Tongue (tissue), 2 donors: Measurements from ENCODE around the gene IL4I1. TPM values are rescaled to one million over a fixed set of nuclear protein-coding genes. Genes with fewer than 3 reads are reported as not detected.
"Not testable (repeated sequence)": the region's sequence is repeated elsewhere in the genome, so short reads cannot be mapped to it uniquely, and the experiment has no call there.

Source experiments
- DNase-seq: peaks from one replicate; pipeline ENCODE4 v3.0.0-alpha.2; 2015
- total RNA-seq: library from RNA; depleted of rRNA; stranded (reverse); fragments of >200 nt; gene quantifications from one replicate; pipeline ENCODE4 v1.2.3, GENCODE V29; 2014

The IL4I1 gene, protein sequence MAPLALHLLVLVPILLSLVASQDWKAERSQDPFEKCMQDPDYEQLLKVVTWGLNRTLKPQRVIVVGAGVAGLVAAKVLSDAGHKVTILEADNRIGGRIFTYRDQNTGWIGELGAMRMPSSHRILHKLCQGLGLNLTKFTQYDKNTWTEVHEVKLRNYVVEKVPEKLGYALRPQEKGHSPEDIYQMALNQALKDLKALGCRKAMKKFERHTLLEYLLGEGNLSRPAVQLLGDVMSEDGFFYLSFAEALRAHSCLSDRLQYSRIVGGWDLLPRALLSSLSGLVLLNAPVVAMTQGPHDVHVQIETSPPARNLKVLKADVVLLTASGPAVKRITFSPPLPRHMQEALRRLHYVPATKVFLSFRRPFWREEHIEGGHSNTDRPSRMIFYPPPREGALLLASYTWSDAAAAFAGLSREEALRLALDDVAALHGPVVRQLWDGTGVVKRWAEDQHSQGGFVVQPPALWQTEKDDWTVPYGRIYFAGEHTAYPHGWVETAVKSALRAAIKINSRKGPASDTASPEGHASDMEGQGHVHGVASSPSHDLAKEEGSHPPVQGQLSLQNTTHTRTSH
- not detected for total RNA-seq

GRCh38 chr19:49896863-49897621, at the start of gene IL4I1:
Gene IL4I1 (minus strand): TSS chr19:49896887. CDS start chr19:49896160, 727 bp downstream.
- DNase-seq, result no peak

DNA sequence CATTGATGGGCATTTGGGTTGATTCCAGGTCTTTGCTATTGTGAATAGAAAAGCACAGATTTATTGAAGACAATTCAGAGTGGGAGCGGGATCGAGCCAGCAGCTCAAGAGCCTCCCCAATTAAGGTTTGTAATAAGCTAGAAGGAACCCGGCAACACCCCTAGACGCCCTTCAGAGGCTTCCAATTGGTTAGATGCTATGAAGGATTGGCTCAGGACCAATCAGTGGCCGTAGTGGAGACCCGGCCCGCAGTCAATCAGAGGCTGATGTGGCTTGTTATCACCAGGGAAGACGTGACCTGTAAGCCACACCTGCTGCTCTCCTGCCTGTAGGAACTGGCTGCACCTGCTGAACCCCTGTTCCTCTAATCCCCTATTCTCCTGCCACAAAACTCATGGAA, 49.7 kb upstream of the IL4I1 start:
- DNase-seq, result no peak

DNA sequence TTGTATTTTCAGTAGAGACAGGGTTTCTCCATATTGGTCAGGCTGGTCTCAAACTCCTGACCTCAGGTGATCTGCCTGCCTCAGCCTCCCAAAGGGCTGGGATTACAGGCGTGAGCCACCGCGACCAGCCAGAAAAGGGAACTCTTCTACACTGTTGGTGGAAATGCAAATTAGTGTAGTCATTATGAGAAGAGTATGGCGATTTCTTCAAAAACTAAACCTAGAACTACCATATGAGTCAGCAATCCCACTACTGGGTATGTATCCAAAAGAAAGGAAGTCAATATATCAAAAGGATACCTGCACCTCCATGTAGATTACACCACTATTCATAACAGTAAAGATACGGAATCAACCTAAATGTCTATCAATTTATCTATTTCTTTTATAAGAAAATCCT, 47.9 kb upstream of the IL4I1 start:
- not testable (repeated sequence) for DNase-seq

DNA sequence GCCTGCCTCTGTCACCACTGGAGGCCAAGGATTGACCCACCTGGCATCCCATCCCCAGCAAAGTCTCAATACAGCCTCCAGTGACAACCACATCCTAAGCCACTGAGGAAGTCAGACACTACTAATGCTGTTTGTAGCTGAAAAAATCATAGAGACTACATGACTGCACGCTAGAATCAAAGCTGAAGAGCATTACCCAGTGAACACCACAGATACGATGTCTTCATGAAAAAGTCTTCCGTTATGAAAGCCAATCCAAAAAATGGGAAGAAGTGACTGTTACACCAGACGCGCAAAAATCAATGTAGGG, 43.8 kb upstream of the IL4I1 start:
- no peak for DNase-seq

DNA sequence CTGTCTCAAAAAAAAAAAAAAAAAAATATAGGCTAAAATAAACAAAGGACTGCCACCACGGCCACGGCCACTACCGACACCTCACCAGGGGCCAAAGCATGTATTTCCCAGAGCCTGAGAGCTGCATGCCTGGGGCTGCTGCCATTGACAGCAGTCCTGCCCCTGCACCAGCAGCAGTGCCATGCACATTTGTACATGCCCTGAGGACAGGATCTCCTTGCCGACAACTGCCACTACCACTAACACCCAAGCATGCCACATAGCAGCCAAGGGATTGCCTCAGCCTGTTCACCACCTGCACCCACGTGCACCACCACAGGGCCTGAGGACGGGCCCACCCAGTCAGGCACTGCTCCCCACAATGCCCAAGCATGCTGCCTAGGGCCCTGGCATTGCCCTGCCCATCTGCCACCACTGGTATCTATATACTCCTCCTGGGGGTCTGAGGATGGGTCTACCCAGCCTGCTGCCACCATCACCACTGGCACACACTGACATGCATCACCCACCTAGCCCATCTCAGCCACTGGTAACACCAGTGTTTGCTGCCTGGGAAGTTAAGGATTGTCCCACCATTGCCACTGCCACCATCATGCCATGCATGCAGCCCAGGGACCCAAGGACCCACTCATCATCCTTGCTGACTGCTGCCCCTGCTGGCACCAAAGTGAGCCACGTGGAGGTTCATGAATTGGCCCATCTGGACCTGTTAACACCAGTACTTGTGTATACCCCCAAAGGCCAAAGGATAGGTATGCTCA, 43.2 kb upstream of the IL4I1 start:
- DNase-seq, result no peak

DNA sequence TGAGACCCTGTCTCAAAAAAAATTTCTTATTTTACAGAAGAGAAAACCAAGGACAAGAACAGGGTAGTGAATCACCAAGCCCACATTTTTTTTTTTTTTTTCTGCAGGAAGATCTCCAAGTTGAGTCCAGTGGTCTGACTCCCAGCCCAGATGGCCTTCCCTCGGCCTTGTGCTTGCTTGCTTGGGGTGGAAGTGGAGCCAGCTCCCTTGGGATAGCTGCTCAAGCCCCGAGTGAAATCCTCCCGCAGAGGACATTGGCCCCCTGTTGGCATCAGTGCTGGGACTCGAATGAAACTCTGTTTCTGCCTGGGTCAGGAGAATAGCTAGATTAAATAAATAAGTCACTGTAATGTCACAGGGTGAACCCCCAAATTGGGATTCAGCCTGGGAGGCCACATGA, 42.0 kb upstream of the IL4I1 start:
- no peak for DNase-seq

GRCh38 chr19:49937750-49938381, 41.2 kb upstream of the IL4I1 start:
- peak; percentile 90 for DNase-seq

DNA sequence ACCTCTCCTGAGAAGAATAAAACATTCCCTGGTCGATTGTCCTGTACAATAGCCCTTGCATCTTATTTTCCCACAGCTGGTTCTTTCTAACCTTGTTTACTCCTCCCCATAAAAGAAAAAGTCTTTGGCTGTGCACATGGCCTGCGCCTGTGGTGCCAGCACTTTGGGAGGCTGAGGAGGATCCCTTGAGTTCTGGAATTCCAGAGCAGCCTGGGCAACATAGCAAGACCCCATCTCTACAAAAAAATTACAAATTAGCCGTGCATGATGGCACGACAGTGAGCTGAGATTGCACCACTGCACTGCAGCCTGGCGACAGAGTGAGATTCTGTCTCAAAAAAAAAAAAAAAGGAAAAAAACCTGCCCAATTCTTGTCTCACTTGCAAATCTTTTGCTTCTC, 39.9 kb upstream of the IL4I1 start:
- no peak for DNase-seq

- no peak for DNase-seq
Measured at GRCh38 chr19:49933643-49934042, 37.0 kb upstream of the IL4I1 start.

DNA sequence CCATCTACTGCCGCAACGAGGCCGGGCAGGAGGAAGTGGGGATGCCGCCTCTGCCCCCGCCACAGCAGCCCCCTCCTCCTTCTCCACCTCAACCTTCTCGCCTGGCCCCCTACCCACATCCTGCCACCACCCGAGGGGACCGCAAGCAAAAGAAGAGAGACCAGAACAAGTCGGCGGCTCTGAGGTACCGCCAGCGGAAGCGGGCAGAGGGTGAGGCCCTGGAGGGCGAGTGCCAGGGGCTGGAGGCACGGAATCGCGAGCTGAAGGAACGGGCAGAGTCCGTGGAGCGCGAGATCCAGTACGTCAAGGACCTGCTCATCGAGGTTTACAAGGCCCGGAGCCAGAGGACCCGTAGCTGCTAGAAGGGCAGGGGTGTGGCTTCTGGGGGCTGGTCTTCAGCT, 36.0 kb upstream of the IL4I1 start:
- DNase-seq, result no peak

- no peak for DNase-seq
Measured at GRCh38 chr19:49932041-49932451, 35.4 kb upstream of the IL4I1 start.

GRCh38 chr19:49931293-49932040, 34.8 kb upstream of the IL4I1 start:
- DNase-seq, result no peak

DNA sequence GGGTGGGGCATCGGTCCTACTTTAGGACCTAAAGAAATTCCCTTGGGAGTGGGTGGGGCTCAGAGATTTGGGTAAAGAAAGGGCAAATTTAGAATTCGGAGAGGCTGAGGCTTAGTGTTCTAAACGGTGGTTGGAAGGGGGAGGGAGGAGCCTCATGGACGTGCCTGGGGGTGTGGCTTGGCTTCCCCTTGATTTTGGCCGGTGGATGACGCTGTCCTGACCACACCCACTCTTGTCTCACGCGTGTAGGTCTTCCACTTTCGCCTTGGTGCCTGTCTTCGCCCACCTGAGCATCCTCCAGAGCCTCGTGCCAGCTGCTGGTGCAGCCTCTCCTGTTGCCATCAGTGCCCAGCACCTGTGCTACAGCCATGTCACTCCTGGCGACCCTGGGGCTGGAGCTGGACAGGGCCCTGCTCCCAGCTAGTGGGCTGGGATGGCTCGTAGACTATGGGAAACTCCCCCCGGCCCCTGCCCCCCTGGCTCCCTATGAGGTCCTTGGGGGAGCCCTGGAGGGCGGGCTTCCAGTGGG, 33.9 kb upstream of the IL4I1 start:
- no peak for DNase-seq

DNA sequence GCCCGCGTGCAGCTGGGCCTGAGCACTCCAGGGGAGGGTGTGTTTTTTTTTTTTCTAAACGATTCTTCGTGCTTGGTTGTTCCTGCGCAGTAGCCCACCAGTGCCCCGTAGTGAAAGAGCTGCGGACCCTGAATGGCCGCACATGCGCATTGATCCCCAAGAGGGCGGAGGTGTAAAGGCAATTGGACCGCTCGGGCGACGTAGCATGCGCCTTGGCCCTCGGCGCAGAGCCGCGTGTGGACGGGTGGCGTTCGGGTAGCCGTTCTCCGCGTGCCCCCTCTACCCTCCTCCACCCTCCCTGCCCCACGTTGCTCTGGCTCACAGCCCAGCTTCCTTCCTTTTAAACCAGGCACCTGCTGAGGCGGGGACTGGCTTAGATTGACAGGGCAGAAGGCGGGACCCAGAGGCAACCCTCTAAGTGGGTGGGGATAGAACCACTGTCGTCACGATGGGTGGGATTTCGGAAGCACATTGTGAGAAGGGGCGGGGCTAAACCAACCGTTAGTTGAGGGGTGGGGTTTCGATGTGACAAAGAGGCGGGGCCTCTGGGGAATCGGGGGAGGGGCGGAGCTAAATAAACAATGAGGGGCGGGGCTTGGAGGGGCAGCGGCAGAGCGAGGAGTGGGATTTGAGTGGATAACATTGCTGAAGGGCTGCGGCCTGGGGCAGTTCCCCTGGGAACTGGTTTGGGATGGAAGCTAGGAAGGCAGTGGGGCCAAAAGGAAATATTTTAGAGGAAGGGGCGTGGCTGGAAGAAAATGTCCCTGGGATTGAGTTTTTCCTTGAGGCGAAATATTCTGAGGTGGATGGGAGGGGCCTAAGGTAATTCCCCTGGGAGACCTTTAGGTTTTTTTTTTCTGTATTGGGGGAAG, 33.2 kb upstream of the IL4I1 start:
- peak; percentile 97 for DNase-seq

DNA sequence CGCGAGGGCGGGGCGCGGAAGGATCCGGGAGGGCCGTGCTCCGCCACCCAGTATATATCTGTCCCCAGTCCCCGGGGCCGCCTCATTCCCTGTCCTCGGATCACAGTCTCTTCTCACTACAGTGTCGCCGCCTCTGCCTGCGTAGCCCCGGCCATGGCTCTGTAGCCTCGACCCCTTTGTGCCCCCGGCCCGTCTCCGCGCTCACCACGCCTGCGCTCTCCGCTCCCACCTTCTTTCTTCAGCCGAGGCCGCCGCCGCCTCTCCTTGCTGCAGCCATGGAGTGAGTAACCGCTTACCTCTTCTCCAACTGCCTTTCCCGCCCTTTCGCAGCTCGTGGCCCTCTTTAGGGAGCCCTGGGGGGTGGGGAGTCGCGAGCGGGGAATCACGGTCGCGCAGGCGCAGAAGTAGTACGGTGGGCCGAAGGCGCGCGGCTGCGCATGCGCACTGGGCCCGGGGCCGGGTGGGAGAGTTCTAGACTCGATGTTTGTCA, 32.5 kb upstream of the IL4I1 start, which contains the start of the genes ATF5 and NUP62:
ATF5 (plus strand) TSS at position 85 of the 490 bp plus-strand sequence. CDS start 1,646 bp downstream, outside the sequence.
NUP62 (minus strand) TSS at position 384 of the 490 bp plus-strand sequence. CDS start 19,697 bp downstream, outside the sequence.
- DNase-seq, result peak; percentile 98

DNA sequence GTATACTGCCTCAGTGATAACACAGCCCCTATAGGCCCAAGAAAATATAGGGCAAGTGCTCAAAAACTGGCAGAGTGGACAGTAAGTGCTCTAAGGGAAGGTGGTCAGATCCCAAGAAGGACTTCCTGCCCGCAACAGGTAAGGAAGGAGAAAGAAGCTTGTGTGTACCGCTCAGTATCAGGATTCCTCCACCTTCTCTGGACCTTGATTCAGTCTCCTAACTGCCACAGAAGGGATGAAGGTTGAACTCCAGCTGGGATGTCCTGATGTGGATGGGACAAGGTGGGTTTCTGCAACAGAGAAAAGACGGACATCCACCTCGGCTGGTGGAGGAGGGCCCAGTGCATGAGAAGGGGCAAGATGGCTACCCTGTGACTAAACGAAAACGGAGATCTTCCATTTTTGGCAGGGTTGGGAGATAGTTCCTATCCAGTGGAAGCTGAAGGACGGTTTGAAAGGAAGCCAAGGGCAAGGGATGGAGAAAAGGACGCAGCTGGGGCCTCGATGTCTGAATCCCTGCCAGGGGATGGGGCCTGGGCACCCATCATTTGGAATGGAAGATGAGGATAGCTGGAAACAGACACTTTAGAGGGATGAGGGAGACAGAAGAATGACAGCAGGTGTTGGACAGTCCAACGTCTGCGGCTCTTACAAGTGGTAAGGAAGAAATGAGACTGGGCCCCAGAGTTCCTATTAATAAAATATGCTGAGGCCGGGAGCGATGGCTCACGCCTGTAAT, 31.0 kb upstream of the IL4I1 start:
- DNase-seq, result peak; percentile 52

- DNase-seq, result no peak
Measured at GRCh38 chr19:49926515-49926914, 29.8 kb upstream of the IL4I1 start.

- no peak for DNase-seq
Measured at GRCh38 chr19:49925486-49925885, 28.8 kb upstream of the IL4I1 start.

DNA sequence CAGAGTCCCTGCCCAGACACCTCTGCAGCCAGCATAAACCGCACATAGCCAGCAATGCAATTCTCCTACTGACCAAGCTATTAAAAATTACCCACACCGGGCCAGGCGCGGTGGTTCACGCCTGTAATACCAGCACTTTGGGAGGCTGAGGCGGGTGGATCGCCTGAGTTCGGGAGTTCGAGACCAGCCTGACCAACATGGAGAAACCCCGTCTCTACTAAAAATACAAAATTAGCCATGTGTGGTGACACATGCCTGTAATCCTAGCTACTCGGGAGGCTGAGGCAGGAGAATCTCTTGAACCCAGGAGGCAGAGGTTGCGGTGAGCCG, 28.2 kb upstream of the IL4I1 start:
- not testable (repeated sequence) for DNase-seq
